ENCODE data around the gene LPIN1.

Gene LPIN1

DNA sequence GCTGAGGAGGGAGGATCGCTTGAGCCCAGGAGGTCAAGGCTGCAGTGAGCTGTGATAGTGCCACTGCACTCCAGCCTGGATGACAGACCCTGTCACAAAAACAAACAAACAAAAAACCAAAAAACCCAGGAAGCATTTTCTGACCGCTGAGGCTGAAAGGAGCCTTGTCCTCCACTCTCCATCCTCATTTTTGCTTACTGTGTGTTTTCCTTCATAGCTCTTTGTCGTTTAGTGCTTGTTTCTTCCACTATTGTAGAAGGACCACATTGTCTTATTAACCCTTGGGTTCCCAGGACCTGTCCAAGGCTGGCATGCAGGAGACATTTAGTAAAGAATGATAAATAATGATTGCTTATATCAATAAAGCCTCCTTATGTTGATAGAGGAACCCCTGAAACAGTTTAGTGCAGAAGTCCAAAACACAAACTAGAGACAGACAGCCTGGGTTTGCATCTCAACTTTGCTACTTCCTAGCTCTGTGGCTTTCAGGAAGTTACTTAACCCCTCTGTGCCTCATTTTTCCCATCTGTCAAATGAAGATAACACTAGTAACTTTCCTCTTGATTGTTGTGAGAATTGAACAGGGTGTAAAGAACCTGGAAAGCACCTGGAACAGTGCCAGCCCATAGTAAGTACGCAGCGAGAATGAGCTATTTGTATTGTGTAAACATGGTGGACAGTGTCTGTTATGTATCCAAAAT lies 126.0 kb downstream of the LPIN1 start:
- DNase-seq: no peak

DNA sequence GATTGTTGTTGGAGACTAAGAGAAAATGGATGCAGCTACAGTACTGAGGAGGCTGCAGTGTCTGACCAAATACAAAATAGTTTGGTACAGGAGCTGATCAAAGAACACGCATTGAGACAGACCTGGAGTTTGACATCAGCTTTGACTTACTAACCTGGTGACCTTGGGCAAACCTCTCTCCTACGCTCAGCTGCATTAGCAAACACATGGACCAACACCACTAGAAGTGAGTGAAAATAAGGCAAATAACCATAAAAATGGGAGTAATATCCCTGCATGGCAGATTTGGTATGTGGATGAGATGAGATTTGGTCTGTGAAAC lies 126.5 kb downstream of the LPIN1 start:
- DNase-seq: no peak

DNA sequence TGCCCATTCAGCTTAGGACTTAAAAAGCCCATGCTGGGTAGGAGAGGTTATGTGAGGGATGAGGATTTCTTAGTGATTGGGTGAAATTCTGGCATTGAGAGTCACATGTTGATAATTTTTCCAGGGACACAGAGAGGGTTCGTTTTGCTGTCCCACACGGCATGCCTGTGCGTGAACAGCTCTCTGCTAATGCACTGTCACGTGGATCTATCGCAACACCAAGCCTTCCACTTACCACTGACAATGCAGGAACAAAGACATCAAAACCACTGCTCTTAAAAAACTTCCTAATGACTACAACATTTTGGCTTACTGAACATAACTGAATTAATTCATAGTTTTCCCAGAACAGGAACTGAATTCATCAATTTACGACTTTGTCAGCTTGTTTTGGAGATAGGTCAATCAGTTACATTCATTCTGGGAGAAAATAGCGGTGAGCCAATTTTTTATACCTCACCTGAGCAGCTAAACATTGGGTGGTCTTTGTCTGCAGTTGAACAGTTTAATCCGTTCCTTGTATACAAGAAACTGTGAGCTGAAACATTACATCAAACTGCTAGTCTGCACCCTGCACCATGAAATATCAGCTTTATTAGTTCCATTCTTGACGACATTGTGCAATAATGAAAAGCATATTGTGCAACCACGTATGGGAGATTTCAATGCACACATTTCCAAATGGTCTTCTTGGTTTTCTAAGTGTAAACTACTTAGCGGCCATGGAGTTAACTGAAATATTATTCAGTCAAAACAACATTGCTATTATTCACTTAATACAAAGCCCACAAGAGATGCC lies 127.1 kb downstream of the LPIN1 start:
- no peak for DNase-seq

DNA sequence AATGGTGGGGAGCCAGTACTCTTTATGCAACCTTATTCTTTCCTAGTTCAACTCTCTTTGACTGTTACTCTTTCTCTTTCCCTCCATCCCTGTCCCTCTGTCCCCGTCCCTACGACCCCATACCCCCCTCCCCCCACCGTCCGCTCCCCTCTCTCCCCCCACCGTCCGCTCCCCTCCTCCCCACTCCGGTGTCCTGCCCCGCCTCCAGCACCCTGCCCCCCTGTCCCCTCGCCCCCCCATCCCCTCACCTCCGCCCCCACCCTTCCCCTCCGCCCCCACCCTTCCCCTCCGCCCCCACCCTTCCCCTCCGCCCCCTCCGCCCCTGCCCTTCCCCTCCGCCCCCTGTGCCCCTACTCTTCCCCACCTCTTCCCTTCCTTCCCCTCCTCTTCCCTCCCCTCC lies 128.4 kb downstream of the LPIN1 start:
- DNase-seq: no peak

DNA sequence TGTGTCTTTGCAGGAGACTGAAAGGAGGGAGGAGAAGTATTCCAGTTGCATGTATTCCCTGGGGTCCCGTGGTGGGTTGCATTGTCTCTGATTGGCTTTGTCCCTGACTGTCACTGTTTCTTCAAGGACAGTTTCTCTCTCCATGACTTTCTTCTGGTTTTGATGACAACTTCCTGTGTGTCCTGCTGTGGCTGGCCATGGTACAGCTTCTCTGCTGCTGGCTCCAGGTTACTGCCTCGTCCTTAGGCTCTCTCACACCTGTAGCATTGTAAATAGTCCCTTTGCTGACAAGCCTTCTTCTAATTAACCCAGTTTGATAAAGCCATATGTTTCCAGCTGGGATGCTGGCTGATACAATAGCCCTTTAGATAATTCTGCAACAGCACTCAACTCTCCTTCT lies 129.0 kb downstream of the LPIN1 start:
- no peak for DNase-seq

DNA sequence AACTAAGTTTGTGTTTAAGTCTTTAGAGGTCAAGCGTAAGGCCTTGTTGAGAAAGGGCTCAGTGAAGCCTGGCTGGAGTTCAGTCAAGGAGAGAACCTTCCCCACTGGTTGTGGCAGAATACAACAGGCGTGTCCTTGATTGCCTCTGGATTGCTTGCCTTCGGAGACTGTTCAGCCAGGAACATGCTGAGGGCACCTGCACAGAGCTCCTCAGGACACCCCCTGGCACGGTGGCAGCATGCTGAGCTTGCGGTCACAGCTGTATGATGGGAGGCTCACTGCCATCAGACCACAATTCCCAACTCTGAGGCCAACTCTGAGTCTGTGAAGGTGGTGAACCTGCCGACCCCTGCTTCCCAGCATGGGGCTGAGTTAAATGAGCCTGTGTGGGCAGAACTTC lies 130.0 kb downstream of the LPIN1 start:
- DNase-seq: no peak

DNA sequence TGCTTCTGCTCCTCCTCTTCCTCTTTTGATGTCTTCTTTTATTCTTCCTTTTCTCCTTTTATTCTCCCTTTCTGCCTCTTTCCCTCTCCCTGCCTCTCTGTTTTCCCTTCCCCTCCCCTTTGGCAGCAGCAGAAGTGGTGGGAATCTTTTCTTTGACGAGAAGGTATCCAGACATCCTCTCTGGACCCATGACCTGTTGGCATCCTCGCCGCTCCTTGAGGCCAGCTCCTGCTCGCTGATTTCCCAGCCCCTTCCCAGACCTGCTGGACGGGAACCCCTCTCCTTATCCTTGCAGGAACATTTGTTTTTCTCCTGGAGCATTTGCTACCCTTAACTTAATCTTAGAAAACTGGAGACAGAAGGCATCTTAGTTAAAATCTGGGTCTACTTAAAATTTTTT lies 130.5 kb downstream of the LPIN1 start:
- DNase-seq: no peak
